RWPE2 (cell line): ENCODE data around the gene CDHR1.

Experiments
- ATAC-seq: fragments of 200-7000 bp; cut with Tn5 transposase; 3 replicates; pipeline ENCODE4 v1.9.1; 2021; ENCODE audit warnings: low read depth
- DNase-seq: peaks from one replicate; pipeline ENCODE4 v3.0.0-alpha.2; 2020; ENCODE audit warnings: low spot score
- H3K27ac ChIP-seq: fragments of 450-650 bp; 2 replicates; pipeline ENCODE4 v1.5.1; 2017; ENCODE audit warnings: mild to moderate bottlenecking; ENCODE audit not compliant: poor library complexity, severe bottlenecking
- H3K27me3 ChIP-seq: fragments of 250-450 bp; sonication (Bioruptor Pico); 2 replicates; pipeline ENCODE4 v1.5.1; 2021; ENCODE audit warnings: mild to moderate bottlenecking, moderate library complexity; ENCODE audit not compliant: insufficient read depth, poor library complexity, severe bottlenecking
- H3K36me3 ChIP-seq: fragments of 250-450 bp; sonication (Bioruptor Pico); 2 replicates; pipeline ENCODE4 v1.5.1; 2020; ENCODE audit warnings: low read depth, mild to moderate bottlenecking, moderate library complexity
- H3K4me1 ChIP-seq: fragments of 250-450 bp; sonication (Bioruptor Pico); 2 replicates; pipeline ENCODE4 v1.5.1; 2021; ENCODE audit warnings: mild to moderate bottlenecking, moderate library complexity; ENCODE audit not compliant: insufficient read depth, poor library complexity, severe bottlenecking
- H3K4me3 ChIP-seq: fragments of 250-450 bp; sonication (Bioruptor Pico); 2 replicates; pipeline ENCODE4 v1.5.1; 2021; ENCODE audit warnings: mild to moderate bottlenecking, moderate library complexity; ENCODE audit not compliant: severe bottlenecking
- H3K9me3 ChIP-seq: fragments of 250-450 bp; sonication (Bioruptor Pico); 2 replicates; pipeline ENCODE4 v1.5.1; 2021; ENCODE audit warnings: mild to moderate bottlenecking, moderate library complexity; ENCODE audit not compliant: severe bottlenecking
- TF ChIP-seq, protein P1 (sequence below): fragments of 450-650 bp; IDR thresholded peaks from one replicate; pipeline ENCODE4 v1.5.1; 2017; ENCODE audit warnings: mild to moderate bottlenecking, moderate library complexity; ENCODE audit not compliant: poor library complexity, severe bottlenecking

The CDHR1 gene

DNA sequence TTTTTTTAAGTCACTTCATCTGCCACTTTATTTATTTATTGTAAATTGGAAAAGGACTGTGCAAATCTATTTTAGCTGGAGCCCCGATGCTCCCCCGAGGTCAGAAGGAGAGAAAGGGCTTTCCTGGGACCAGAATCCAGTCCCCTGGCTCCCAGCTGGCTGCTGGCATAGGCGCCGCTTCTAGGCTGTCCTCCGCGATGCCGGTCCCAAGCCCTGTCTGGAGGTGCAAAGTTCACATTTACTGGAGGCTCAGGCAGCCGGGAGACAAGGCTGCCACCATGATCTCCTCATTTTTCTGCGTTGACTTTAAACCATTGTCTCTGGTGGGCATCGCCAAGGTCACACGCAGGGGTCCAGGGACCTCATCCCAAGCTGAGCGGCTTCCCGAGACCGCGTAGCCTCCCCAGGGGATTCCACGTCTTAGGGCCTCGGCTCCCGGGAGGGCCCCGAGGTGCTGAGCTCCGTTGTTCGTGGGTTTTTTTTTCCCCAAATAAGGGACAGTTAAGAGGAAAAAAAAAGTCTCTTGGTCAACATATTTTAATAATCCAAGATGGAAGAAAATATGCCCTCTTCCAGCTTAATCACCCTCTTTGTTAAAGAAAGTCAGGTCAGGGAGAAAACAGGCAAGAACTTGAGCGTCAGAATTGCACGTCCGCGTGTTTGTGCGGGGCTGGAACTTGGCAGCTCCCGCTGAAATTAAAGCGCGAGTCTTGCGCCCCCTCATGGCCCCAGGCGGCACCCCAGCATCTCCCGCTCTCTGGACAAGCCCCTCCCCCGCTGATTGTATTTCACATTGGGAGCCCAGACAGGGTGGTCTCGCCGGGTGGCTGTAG, 62.4 kb downstream of the CDHR1 start:
- H3K27me3 ChIP-seq = no peaks in the 10 kb centered on the region
- H3K4me3 ChIP-seq = no peak overlapping the region
- TF ChIP-seq, protein P1, sequence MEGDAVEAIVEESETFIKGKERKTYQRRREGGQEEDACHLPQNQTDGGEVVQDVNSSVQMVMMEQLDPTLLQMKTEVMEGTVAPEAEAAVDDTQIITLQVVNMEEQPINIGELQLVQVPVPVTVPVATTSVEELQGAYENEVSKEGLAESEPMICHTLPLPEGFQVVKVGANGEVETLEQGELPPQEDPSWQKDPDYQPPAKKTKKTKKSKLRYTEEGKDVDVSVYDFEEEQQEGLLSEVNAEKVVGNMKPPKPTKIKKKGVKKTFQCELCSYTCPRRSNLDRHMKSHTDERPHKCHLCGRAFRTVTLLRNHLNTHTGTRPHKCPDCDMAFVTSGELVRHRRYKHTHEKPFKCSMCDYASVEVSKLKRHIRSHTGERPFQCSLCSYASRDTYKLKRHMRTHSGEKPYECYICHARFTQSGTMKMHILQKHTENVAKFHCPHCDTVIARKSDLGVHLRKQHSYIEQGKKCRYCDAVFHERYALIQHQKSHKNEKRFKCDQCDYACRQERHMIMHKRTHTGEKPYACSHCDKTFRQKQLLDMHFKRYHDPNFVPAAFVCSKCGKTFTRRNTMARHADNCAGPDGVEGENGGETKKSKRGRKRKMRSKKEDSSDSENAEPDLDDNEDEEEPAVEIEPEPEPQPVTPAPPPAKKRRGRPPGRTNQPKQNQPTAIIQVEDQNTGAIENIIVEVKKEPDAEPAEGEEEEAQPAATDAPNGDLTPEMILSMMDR = peak; percentile 22
- ATAC-seq (peak; percentile 21; the same call in 1 of the 3 replicates), DNase-seq (no peak)
- no peaks in the 10 kb centered on the region for H3K9me3 ChIP-seq
- H3K36me3 ChIP-seq = no peaks in the 10 kb centered on the region
- H3K27ac ChIP-seq = no peak overlapping the region
- H3K4me1 ChIP-seq = no peaks in the 10 kb centered on the region

DNA sequence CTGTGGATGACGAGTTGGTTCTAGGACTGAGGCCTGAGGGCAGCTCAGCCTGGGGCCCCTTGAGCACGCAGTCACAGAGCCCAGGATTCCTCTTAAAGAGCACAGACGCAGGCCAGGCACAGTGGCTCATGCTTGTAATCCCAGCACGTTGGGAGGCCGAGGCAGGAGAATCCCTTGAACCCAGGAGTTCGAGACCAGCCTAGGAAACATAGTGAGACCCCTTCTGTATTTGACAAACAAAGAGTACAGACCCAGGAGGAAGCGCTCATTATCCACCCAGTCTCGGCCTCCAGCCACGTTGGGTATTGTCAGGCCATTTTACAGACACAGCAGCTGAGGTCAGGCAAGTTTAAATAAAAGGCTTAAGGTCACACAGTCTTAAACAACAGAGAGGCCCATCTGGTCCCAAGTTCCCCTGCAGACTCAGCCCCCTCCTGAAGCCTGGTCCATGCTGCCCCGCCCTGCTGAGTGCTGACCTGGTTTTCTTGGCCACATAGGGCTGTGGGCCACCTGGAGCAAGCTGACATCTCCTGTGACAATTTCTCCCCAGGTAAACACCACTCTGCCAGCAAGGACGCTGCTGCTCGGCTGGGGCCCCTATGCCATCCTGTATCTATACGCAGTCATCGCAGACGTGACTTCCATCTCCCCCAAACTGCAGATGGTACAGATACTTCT, 63.1 kb downstream of the CDHR1 start:
- Histone ChIP-seq H3K4me3 (no peak overlapping the region), H3K27ac (no peak overlapping the region), H3K4me1 (no peaks in the 10 kb centered on the region), H3K36me3 (no peaks in the 10 kb centered on the region), H3K9me3 (no peaks in the 10 kb centered on the region), H3K27me3 (no peaks in the 10 kb centered on the region)
- no peak for DNase-seq
- ATAC-seq = no peak
- TF ChIP-seq, protein P1 = no peak

DNA sequence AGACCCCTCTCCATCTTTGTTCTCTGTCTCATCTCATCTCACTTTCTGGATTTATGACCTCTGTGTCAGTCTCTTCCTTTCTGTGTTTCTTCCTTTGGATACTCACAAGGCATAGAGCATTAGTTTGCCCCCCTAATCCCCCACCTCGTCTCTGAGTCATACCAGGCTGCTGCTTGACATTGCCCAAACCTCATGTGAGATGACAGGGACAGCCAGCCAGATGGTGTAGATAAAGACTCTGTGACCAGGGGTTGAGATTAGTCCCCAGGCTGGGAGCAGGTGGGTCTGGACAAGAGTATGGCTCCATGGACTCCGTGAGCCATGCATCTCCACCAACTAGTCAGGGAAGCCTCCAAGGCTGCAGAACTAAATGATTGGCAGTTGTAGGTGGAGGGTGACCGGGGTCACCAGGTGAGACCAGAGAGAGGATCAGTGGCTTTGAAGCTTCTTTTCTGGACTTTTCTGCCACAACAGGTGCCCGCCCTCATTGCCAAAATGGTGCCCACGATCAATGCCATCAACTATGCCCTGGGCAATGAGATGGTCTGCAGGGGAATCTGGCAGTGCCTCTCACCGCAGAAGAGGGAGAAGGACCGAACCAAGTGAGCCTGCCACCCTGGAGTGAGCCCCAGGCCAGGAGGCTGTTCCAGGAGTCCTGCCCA, 63.8 kb downstream of the CDHR1 start:
- Histone ChIP-seq H3K27me3 (no peaks in the 10 kb centered on the region), H3K36me3 (no peaks in the 10 kb centered on the region), H3K9me3 (no peaks in the 10 kb centered on the region), H3K4me3 (no peak overlapping the region), H3K27ac (no peak overlapping the region), H3K4me1 (no peaks in the 10 kb centered on the region)
- no peak for ATAC-seq
- TF ChIP-seq, protein P1 = no peak
- DNase-seq = no peak

DNA sequence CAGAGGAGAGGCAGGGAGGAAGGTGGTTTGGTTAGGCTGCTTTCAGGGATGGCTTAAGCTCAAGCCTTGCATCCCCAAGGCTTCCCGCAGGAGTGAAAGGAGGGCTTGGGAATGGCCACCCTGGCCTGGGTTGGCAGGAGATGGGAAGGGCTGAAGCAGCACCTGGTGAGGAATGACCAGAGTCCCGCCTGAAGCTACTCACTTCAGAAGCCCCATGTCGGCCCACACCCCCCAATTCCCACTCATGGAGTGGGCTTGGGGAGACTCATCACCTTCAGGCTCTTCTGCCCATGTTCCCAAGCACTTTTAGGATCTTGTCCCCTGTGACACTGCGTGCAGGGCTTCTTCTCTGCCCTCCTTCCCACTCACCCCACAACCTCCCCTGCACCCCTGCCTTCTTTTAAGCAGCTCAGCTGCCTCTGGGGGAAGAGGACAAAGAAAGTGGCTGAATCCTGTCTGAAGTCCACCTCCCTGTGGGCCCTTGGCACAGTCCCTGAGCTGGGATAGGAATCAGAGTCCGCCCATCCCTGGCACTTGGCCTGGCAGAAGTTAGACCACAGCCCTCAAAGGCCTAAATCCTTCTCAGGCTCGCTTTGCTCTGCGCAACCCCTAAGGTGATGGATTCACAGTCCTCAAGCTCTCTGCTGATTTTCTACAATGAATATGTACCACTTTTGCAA, 67.0 kb downstream of the CDHR1 start:
- no peaks in the 10 kb centered on the region for H3K4me1 ChIP-seq
- TF ChIP-seq, protein P1 = no peak
- H3K27me3 ChIP-seq = peaks cover 3% of the 10 kb centered on the region
- H3K36me3 ChIP-seq = no peaks in the 10 kb centered on the region
- H3K4me3 ChIP-seq = no peak overlapping the region
- no peaks in the 10 kb centered on the region for H3K9me3 ChIP-seq
- ATAC-seq = no peak
- DNase-seq = no peak
- no peak overlapping the region for H3K27ac ChIP-seq
